ENCODE data around the gene ZDHHC7. TPM values are rescaled to one million over a fixed set of nuclear protein-coding genes. Genes with fewer than 3 reads are reported as not detected.
A peak's percentile ranks its signal among the peaks of the same experiment; 100 is the strongest.

The ZDHHC7 gene
- total RNA-seq, 1 donor from 2014 or later: 50.5 TPM

DNA sequence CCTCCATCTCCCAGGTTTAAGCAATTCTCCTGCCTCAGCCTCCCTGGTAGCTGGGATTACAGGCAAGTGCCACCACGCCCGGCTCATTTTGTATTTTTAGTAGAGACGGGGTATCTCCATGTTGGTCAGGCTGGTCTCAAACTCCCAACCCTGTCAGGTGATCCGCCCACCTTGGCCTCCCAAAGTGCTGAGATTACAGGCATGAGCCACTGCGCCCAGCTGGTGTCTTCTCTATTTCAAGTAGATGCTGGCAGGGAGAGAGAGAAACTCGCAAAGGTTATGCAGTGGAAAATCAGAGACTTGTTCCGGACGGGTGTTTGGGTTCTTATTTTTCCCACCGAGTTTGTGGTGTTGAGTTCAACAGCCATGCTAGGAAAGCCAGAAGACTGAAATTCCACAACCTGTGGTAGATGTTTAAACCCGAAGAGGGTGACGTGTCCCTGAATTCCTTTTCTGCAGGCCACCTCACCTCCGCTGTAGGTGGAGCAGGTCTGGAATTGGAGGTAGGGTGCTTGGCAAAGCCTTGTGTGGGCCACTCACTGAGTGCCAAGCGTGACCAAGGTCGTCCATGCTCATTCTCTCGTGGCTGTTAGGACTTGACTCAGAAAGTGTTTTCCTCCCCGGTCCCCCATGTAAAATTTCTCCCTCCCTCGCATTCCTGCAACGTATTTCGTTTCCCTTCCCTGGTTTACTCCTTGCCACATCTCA is 7.3 kb upstream of the ZDHHC7 start:
- no peak for DNase-seq (ENCODE audit: low spot score)

DNA sequence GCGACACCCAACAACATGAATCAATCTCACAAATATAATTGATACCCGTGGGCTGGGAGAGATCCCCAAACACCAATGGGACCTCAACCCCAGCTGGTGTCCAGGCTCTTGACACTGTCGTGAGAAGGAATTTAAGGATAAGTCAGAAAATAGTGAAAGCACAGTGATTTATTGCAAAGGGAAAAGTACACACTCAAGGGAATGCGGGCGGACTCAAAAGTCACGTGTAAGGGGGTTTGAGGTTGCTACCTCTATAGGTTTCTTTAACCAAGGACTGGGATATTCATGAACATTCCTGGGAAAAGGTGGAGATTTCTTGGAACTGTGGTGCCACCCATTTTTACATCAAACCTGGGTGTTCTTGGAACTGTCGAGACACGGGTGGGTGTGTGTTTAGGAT is 6.3 kb upstream of the ZDHHC7 start:
- no peak for DNase-seq (ENCODE audit: low spot score)

DNA sequence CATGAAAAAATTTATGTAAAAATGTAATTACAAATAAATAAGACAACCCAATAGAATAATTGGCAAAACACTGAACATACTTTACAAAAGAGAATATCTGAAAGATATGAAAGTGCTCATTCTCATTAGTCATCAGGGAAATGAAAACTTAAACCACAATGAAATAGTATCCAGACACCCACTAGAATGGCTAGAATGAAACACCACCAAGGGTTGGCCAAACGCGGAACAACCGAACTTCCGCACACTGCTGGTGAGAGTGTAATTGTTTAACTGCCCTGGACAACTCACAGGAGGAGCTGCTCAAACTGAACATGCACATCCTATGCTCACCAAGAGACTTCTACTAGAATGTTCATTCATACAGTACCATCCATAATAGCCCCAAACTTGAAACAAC is 5.8 kb upstream of the ZDHHC7 start:
- no peak for DNase-seq (ENCODE audit: low spot score)

DNA sequence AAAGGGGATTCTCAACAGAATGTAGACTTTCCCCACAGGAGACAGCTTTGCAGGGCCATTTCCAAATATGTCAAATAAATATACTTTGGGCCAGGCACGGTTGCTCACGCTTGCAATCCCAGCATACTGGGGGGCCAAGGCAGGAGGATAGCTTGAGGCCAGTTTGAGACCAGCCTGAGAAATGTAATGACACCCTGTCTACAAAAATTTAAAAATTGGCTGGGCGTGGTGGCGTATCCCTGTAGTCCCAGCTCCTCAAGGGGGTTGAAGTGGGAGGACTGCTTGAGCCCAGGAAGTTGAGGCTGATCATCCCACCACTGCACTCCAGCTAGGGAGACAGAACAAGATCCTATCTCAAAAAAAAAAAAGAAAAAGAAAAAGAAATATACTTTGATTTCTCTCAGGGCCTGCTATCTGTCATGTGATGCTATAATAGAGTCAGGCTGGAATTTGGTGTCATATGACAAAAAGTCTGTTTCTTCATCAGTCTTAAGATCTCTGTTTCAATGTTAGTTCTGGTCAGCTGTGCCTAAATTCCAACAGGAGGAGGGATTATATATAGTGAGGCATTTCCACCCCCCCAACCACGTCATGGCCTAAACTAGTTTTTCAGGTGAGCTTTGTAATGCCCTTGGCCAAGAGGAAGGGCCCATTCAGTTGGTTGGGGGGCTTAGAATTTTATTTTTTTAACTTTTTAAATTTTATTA is 4.3 kb upstream of the ZDHHC7 start:
- no peak for DNase-seq (ENCODE audit: low spot score)

DNA sequence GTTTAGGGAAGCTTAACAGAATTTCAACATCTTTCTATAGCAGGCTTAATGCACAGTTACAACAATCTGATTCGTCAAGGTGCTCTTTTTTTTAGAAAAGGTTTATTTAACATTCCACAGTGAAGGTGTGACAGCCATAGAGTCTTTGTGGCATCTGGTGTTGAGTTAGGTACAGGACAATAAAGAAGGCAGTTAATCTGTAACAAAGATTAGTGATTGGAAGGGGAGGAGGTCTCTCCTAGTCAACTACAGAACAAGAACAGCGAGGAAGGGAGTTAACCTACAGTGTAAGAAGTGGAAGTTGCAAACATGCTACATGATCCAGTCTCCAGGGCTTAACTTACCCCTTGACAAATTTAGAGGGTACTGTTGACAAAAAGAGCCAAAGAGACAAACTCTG is 3.0 kb upstream of the ZDHHC7 start:
- DNase-seq (ENCODE audit: low spot score): no peak

DNA sequence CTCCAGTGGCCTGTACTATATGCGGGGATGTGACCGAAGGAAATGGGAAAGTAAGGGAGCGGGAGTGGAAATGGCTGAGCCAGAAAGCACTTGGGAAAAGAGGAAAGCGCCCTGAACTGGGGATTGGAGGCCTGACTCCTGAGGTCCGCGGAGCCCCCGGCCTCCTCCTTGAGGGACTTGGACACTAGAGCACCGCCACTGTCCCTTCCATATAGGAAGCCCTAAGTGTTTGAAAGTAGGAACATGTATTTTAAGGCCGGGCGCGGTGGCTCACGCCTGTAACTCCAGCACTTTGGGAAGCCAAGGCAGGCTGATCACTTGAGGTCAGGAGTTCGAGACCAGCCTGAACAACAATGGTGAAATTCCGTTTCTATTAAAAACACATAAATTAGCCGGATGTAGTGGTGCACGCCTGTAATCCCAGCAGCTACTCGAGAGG is 530 bp upstream of the ZDHHC7 start:
- no peak for DNase-seq (ENCODE audit: low spot score)

DNA sequence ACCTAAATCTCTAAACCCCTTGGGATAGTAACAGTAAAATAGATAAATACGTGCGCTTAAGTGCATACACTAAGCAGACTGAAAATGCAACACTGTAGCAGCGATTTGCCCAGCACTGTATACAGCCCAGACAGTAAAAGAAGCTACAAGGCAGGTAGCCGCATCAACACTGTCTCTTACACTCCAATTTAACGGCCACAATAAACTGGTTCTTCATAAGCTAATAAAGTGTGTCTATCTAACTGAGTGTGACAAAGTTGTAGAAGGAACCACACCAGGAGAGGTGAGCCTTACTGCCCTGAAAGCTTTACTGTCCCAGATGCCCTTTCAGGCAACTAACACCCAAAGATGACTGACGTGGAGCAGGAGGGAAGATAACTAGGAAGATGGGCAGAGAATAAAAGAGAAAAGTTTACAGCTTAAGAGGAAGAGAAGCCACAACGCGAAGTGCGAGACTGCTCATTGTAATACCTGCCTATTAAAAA is 847 bp downstream of the ZDHHC7 start:
- no peak for DNase-seq (ENCODE audit: low spot score)

DNA sequence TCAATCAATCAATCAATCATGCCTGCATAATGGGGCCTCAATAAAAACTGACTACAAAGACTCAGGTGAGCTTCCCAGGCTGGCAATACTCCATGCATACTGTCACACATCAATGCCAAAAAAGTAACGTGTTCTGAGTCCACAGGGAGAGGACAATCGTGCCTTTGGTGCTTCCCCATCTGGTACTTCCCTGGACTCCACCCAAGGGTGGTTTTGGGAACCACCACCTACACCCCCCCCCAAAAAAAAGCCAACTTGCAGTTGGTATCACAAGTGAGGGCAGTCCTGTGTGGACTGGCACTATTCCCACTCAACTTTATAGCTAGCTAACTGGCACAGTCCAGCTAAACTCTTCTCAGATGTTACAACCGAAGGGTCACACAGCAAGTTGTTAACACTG is 3.1 kb downstream of the ZDHHC7 start:
- no peak for DNase-seq (ENCODE audit: low spot score)

DNA sequence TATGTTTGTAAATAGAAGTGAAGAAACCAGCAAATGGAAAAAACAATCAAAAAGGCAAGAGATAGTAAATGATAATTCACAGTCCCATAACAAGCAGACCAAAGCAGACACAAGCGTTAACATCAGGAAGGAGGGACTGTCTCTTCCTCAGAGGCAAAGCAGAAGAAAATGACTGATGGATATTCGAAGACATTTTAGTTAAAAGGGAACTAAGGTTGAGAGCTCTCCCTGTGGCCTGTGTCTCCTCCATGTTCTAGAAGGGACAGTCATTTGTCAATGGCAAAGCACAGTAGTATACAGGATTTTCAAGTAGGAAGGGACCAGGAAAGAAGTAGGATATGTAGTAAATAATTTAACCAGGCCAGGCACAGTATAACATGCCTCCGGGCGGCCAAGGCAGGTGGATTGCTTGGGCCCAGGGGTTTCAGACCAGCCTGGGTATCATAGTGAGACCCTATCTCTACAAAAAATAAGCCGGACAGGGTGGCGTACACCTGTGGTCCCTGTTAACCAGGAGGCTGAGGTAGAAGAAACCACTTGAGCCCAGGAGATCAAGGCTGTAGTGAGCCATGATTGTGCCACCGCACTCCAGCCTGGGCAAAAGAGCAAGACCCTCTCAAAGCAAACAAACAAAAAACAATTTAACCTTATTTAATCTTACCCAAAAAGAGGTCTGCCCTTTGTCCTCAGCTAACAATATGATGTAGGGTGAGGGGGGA is 3.7 kb downstream of the ZDHHC7 start:
- DNase-seq (ENCODE audit: low spot score): no peak

DNA sequence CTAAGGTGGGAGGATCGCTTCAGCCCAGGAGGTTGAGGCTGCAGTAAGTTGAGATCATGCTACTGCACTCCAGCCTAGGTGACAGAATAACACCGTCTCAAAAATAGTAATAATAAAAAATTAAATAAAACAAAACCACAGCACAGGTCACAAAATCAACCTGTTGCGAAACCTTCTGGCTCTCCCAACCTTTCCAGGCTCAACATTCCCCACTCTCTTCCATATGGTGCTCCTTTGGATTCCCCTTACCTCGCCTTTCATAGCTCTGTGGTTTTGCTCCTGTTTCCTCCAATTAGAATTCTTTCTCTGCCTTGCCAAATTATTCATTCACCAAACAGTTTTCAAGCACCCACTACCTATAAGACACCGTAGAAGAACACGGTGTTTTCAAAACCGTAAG is 4.7 kb downstream of the ZDHHC7 start:
- no peak for DNase-seq (ENCODE audit: low spot score)

DNA sequence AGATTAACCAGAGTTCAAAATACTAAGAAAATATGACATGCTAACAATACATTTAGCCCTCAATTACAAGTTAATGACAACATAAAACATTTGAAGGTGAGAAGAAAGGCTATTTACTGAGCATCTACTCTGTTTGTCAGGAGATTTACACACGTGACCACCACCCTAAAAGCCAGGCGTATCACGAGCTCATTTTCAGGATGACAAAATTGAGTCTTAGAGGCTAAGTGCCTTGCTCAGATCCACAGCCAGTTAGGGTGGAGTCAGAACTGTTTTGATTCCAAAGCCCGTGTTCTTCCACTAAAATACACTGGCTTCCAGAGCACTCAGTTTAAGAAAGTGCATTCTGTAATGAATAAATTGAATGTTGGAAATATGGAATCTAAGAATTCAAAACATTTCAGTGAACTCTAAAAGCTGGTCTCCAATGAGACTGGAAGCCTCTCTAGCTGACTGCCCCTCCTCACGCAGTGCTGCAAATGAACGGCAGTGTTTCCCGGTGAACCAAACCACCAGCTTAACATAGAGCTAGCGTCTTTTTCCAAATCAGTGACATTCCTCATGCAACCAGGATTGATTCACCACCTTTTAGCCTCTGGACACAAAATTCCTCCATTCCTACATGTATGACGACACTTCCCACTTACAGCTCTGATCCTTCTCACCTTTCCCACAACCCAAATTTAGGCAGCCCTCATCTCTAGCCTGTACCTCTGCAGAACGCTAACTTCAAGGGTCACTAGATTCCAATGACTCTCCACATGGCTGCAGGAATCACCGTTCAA is 5.9 kb downstream of the ZDHHC7 start:
- no peak for DNase-seq (ENCODE audit: low spot score)

DNA sequence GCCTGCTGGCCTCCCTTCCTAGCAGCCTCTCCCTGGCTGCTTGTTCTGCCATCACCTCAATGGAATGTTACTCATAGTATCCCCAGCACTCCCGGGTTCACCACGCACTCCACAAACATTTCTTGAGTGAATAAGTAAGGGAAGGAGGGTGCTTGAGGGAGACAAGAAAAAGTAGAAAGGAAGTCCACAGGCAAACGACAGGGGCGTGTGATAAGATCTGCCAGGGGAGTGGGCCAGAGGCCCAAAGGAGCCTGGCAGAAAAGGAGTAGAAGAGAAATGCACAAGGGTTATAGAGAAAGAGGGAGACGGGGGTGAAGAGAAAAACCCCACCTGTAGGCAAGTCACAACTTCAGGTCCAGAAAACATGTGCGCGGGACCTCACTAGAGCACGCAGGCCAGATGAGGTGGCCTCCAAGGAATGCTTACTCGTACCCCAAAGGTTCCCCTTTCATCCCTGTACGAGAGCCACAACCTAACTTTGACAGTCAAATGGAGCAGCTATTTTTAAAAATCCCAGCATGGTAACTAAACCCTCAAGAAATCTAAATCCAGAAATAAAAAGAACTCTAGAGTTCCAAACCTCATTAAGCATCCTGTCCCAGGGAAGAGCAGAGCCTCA is 6.6 kb downstream of the ZDHHC7 start:
- DNase-seq (ENCODE audit: low spot score): no peak

DNA sequence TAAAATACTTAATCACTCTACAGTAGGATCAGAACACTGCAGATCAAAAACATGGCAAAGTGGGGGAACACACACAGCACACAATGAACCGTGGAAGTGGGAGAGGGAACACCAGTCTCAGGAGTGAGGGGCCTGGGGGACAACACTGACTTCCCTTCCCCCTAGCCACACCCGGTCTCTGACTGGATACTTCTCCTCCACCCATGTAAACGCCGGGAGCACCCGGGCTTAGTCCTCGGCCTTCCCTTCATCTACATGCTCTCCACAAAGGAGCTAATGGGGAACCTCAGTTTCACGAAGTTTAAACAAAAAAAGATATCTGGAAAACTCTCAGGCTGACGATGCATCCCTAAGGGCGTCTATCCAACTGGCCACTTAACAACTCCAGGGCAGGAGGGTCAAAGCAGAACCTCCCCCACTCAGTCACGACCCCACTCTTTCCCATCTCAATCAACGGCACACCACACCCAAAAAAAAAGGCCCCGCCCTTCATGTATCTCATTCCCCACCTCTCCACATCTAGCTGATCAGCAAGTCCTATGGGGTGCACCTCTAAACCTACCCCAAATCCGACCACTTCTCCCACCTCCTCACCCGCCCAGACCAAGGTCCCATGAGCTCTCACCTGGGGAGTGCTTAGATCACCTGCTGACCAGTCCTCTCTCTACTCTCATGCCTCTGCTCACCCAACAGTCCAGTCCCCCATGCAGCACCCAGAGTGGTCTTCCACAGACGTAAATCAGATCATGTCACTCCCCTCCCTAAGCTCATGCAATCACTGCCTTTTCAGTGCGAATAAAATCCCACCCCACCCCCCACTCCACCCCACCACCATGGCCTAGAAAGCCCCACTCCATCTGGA is 7.4 kb downstream of the ZDHHC7 start:
- DNase-seq (ENCODE audit: low spot score): no peak

DNA sequence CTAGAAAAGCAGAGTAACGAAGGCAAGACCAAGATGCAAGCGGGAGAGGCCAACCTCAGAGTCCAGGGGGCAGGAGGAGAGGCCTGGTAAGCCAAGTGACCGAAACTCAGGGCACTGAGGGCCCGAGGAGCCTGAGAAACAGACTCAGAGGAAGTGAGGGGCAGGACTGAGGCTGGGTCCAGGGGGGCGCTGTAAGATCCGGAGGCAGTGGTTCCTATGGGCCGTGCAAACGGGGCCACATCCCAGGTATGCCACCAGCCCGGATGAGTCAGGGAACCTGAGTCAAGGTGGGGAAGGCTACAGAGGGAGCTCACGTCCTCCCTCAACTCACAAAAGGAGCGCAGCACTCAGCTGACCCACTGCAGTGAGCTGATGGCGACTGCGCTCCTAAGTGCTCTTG is 8.3 kb downstream of the ZDHHC7 start:
- DNase-seq (ENCODE audit: low spot score): no peak

DNA sequence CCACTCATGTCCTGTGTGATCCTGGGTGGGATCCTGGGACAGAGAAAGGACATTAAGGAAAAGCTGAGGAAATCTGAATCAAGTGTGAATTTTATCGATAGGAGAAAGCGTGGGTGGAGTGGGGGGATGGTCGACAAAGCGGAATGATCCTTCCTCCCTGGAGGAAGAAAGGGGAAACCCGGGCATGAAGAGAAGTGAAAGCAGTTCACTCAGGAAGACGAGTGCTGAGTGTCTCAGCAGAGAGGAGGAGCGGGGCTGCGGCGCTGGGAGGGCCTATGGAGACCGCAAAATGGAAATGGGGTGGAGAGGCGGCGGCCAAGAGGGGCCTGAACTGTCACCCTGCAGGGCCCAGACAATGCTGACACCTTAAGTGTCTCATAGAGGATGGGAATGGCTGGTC is 8.7 kb downstream of the ZDHHC7 start:
- DNase-seq (ENCODE audit: low spot score): no peak

DNA sequence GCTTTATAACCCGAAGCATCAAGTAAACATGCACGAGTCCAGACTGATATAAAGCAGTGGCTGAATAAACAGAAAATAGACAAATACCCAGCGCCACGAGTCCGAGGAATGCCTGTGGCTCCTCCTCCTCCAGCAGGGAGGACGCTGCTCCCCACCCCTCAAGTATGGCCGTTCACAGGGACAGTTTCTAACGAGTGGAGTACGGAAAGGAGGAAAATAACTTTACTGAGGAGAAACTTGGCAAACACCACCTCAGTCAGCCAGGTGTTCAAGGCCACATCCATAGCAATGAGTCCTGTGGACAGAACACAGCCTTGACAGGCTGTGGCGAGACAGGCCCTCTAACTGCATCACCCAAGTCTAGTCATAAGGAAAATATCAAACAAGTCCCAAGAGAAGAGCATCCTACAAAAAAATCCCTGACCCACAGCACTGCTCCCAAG is 9.2 kb downstream of the ZDHHC7 start:
- no peak for DNase-seq (ENCODE audit: low spot score)

DNA sequence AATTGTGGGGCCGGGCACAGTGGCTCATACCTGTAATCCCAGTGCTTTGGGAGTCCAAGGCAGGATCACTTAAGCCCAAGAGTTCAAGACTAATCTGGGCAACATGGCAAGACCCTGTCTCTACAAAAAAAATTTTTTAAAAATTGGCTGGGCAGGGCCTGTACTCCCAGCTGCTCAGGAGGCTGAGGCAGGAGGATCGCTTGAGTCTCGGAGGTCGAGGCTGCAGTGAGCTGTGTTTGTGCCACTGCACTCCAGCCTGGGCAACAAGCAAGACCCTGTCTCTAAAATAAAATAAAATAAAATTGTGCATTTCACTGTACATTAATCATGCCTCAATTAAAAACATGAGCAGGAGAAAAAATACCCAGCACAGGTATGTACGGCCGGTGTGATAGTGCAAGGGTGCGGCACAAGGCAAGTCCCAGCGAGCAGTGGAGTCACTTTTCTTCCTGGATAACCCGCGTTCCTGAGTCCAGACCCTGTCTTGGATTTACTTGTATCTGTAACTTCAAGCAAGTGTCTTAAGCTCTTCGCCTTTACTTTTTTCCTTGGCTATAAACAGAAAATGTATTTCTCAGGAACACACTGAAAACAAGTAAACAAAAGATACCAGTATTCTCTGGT is 11.4 kb downstream of the ZDHHC7 start:
- peak; percentile 71 for DNase-seq (ENCODE audit: low spot score)

DNA sequence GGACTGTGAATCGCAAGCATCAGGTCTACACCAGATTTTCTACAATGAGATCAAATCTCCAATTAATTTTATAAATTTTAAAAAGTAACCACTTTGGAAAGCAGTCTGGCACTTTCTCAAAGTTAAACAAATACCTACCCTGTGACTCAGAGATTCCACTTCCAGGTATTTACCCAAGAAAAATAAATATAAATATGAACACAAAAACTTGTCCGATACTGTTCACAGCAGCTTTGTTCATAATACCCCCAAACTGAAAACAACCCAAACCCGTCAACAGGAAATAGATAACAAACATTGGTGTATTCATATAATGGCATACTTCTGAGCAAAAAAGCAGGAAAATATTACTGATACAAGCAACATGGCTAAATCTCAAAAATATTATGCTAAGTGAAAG is 12.1 kb downstream of the ZDHHC7 start:
- no peak for DNase-seq (ENCODE audit: low spot score)

DNA sequence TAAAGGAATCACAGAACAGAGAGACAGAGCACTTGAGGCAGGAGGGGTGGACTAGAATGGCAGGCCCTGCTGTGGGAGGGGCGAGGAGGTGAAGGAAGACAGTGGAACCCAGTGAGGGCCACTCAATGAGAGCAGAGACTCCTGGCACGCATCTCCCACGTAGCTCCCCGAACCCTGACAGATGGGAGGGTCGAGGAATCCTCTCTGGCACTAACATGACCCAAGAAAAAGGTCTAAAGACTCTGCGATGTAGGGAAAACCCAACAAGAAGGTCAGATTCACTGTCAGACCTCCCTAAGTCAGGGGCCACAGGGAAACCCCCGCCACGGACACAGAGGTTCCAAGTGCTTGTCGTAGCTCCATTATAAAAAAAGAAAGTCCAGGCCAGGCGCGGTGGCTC is 15.0 kb downstream of the ZDHHC7 start:
- no peak for DNase-seq (ENCODE audit: low spot score)

DNA sequence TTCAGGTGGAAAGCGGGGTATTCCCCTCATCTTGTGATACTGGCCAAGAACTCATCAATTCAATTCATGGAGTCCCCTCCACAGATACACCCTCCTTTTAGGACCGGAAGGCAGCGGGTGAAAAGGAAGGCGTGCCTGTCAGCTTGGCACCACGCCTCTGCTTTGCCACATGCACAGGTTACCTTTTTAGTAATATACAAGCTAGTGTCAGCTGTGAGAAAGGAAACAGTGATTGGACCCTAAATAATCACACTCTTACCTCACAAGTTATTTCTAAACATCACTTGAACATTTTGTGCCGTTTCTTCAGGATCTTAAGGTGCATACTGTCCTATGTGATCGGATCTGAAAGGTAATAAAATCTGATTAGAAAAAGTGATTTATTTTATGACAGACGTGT is 15.7 kb downstream of the ZDHHC7 start:
- DNase-seq (ENCODE audit: low spot score): no peak
